Measurements from ENCODE around the gene PPA2. TPM values are rescaled to one million over a fixed set of nuclear protein-coding genes. Genes with fewer than 3 reads are reported as not detected.

The PPA2 gene
- total RNA-seq (10 to 100 TPM; 39.9 to 48.5 (median 41.9) TPM), polyA plus RNA-seq (10 to 100 TPM; 33.1 to 43.1 (median 36.2) TPM)
- long read RNA-seq, donor 1, transcript PPA2-201 (12 exons, 1,684 nt), result major isoform, 6 of 12 reads
- long read RNA-seq, donor 1, partial matches to known transcripts, result 0 of 12 reads
- long read RNA-seq, donor 1, other reads (novel, unspliced or antisense), result 2 of 12 reads
- long read RNA-seq, donor 2, transcript PPA2-202 (11 exons, 1,414 nt), result minor isoform, 8 of 41 reads
- long read RNA-seq, donor 2, transcript PPA2-201 (12 exons, 1,684 nt), result major isoform, 15 of 41 reads
- long read RNA-seq, donor 2, partial matches to known transcripts, result 1 of 41 reads
- long read RNA-seq, donor 2, other reads (novel, unspliced or antisense), result 14 of 41 reads

- Histone ChIP-seq H3K27ac (peak within 1 kb of the TSS; percentile 94), H3K4me3 (peak within 1 kb of the TSS; percentile 85), H3K36me3 (ENCODE audit: insufficient read depth in 1 of 2, low read depth in 1 of 2) (no peaks in the 10 kb centered on the region), H3K9me3 (no peaks in the 10 kb centered on the region), H3K4me1 (peaks cover 19% of the 10 kb centered on the region), H3K27me3 (ENCODE audit: insufficient read depth in 3 of 3, low read length in 2 of 3) (no peaks in the 10 kb centered on the region)
- intact Hi-C loops (cut with DNase I), result loop anchor here (2.0 to 10.0 kb wide), 5 partner anchors 199 to 549 kb away; partner anchors contain the start of genes GSTCD (in 1 of the 2), INTS12 (in 1 of the 2) and TET2 (in 1 of the 2)
- ATAC-seq (peak; percentile 95 to 97 (median 96)), DNase-seq (peak; percentile 85 to 89)
- TF ChIP-seq CTCF (IDR thresholded peaks at IDR 0.05), result no peak
- WGBS, 3 donors, result 0% methylated on average over 54 to 72 of the region's 72 CpGs
These were observed at the start of gene PPA2 for GRCh38 chr4:105473324-105474098. PPA2 (minus strand) TSS chr4:105474062; CDS start chr4:105474050, 12 bp downstream.

DNA sequence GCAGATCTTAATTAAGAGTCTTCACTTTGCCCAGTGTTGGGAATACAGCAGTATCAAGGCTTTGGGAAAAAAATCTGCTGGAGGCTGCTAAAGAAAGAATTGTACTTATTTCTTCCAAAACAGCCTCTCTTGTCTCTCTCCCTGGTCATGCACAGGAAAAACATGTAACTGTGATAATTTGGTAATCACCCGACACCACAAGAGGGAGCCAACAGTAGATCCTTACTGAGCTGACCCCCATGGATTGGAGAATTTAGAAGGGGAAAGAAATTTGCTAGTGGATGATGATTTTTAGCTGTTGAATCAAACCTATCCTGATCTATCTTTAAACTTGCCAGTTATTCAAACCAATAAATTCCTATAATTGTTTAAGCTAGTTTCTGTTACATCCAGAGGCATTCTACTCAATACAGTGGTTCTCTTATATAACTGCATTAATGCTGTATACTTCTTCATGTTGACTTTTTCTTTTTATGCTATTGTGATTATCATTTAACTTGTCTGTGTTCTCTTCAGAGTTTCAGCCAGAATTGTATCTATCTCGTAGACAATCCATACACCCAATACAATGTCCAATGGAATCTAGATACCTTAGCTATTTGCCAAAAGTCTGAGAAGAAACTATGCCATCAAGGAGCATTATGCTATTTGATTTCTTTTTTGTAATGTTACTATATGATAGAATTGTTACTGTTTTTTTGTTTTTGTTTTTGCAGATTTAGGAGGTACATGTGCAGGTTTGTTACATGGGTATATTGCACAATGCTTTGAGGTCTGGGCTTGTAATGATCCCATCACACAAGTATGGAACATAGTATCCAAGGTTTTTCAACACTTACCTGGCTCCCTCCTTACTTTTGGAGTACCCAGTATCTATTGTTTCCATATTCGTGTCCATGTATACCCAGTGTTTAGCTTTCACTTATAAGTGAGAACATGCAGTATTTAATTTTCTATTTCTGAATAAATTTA lies 47.2 kb upstream of the PPA2 start:
- intact Hi-C loops (cut with DNase I), result loop anchor here in 1 of 2 donors (10.0 kb wide), 1 partner anchor 144 kb away; no protein-coding TSS in a partner anchor
- DNase-seq, result no peak

GRCh38 chr4:105510245-105510644 lies 36.4 kb upstream of the PPA2 start:
- H3K9me3 ChIP-seq, result no peaks in the 10 kb centered on the region
- H3K4me1 ChIP-seq, result no peaks in the 10 kb centered on the region
- no peaks in the 10 kb centered on the region for H3K27me3 ChIP-seq (ENCODE audit: insufficient read depth in 3 of 3, low read length in 2 of 3)
- H3K27ac ChIP-seq, result no peak overlapping the region
- H3K4me3 ChIP-seq, result no peak overlapping the region
- H3K36me3 ChIP-seq (ENCODE audit: insufficient read depth in 1 of 2, low read depth in 1 of 2), result no peaks in the 10 kb centered on the region
- no peak for DNase-seq
- intact Hi-C loops (cut with DNase I), result no loop called here
- no peak for ATAC-seq
- 68 to 78% (median 69%) methylated on average over 2 of the region's 2 CpGs for WGBS, 3 donors
- no peak for TF ChIP-seq CTCF (IDR thresholded peaks at IDR 0.05)

More for the DNA sequence above, 47.2 kb upstream of the PPA2 start:
- Histone ChIP-seq H3K4me1 (no peaks in the 10 kb centered on the region), H3K36me3 (ENCODE audit: insufficient read depth in 1 of 2, low read depth in 1 of 2) (no peaks in the 10 kb centered on the region), H3K27ac (no peak overlapping the region), H3K4me3 (no peak overlapping the region), H3K27me3 (ENCODE audit: insufficient read depth in 3 of 3, low read length in 2 of 3) (no peaks in the 10 kb centered on the region), H3K9me3 (no peaks in the 10 kb centered on the region)
- peak; percentile 65 for TF ChIP-seq CTCF (IDR thresholded peaks at IDR 0.05)
- 18 to 33% (median 26%) methylated on average over 3 of the region's 3 CpGs for WGBS, 3 donors
- peak in 2 of 4 donors; percentile 70 for ATAC-seq

GRCh38 chr4:105509714-105510113 lies 35.9 kb upstream of the PPA2 start:
- Histone ChIP-seq H3K36me3 (ENCODE audit: insufficient read depth in 1 of 2, low read depth in 1 of 2) (no peaks in the 10 kb centered on the region), H3K4me3 (no peak overlapping the region), H3K27ac (no peak overlapping the region), H3K9me3 (no peaks in the 10 kb centered on the region), H3K4me1 (no peaks in the 10 kb centered on the region), H3K27me3 (ENCODE audit: insufficient read depth in 3 of 3, low read length in 2 of 3) (no peaks in the 10 kb centered on the region)
- DNase-seq (no peak), ATAC-seq (no peak)
- intact Hi-C loops (cut with DNase I), result no loop called here
- 85 to 91% (median 89%) methylated on average over 1 of the region's 1 CpG for WGBS, 3 donors
- no peak for TF ChIP-seq CTCF (IDR thresholded peaks at IDR 0.05)
